ENCODE data around the gene SPG11. TPM values are rescaled to one million over a fixed set of nuclear protein-coding genes. Genes with fewer than 3 reads are reported as not detected.

The SPG11 gene
- total RNA-seq, 1 donor = 80.7 TPM

DNA sequence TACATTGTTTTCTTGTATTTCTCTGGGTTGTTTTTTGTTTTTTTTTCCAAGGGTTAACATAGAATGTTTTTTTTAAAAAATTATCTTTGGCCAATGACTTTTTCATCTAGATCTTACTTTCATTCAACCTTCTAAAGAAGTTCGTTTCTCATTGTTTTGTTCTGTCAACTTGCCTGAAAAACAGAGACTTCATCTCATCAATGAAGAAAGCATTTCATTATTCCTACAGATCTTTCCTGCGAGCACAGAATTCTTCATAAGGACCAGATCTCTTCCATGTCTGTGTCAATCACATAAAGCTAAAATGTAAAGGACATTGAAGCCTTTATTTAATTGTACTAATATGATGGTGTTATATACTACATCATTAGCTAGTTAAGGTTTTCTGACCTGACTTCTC lies 136.2 kb downstream of the SPG11 start:
- no peak for DNase-seq (ENCODE audit: low read depth)
- TF ChIP-seq, protein P1, sequence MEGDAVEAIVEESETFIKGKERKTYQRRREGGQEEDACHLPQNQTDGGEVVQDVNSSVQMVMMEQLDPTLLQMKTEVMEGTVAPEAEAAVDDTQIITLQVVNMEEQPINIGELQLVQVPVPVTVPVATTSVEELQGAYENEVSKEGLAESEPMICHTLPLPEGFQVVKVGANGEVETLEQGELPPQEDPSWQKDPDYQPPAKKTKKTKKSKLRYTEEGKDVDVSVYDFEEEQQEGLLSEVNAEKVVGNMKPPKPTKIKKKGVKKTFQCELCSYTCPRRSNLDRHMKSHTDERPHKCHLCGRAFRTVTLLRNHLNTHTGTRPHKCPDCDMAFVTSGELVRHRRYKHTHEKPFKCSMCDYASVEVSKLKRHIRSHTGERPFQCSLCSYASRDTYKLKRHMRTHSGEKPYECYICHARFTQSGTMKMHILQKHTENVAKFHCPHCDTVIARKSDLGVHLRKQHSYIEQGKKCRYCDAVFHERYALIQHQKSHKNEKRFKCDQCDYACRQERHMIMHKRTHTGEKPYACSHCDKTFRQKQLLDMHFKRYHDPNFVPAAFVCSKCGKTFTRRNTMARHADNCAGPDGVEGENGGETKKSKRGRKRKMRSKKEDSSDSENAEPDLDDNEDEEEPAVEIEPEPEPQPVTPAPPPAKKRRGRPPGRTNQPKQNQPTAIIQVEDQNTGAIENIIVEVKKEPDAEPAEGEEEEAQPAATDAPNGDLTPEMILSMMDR (IDR thresholded peaks at IDR 0.05; ENCODE audit: insufficient read depth, low read depth, low read length) = no peak
- no peak overlapping the region for H3K4me3 ChIP-seq (ENCODE audit: low read depth, low read length)

DNA sequence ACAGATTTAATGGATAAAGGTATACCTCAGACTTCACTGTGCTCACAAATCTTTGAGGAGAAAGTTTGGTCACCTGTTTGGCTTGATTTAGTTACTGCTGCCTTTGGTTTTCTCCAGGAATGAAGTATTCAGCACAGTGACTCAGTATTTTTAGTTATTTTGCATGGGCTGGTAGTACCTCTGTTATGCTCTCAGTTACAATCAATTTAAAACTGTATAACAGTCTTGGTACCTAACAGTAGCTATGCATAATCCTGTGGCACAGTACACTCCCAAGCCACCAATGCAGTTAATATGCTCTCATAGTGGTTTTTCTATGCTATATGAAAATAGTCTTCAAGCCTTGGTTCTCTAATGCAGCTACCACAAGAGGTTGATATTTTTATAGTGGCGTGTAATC lies 138.4 kb downstream of the SPG11 start:
- no peak for DNase-seq (ENCODE audit: low read depth)
- TF ChIP-seq, protein P1 (IDR thresholded peaks at IDR 0.05; ENCODE audit: insufficient read depth, low read depth, low read length) = no peak
- no peak overlapping the region for H3K4me3 ChIP-seq (ENCODE audit: low read depth, low read length)

DNA sequence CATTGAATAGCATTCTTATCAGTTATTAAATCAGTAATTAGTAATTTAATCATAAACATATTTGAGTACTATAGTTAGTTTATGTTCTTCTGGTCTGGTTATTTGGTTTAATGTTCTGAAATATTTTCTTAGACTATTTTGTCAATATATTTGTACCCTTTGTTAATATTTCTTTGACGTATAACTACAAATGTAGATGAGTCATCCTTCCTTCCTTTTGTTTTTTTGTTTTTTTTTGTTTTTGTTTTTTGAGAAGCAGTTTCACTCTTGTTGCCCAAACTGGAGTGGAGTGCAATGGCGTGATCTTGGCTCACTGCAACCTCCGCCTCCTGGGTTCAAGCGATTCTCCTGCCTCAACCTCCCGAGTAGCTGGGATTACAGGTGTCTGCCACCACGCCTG lies 143.9 kb downstream of the SPG11 start:
- H3K4me3 ChIP-seq (ENCODE audit: low read depth, low read length) = no peak overlapping the region
- TF ChIP-seq, protein P1 (IDR thresholded peaks at IDR 0.05; ENCODE audit: insufficient read depth, low read depth, low read length) = no peak
- no peak for DNase-seq (ENCODE audit: low read depth)

DNA sequence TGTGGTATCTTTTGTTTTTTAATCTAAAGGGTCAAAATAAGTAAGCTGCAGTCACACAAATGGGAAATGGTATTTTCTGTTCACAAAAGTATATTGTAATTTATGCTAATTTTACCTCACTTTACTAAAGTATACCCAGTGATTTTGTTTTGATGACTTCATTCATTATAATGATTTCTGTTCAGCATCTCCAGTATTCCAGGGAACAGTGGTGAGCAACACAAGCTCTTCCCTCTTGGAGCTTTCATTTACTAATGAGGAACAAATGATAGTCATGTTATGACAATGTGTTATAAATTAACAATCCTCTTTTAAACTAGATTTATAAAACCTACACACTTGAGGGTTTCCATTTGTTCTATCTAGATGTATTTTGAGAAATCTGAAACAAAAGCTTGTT lies 147.0 kb downstream of the SPG11 start:
- no peak for DNase-seq (ENCODE audit: low read depth)
- H3K4me3 ChIP-seq (ENCODE audit: low read depth, low read length) = no peak overlapping the region
- TF ChIP-seq, protein P1 (IDR thresholded peaks at IDR 0.05; ENCODE audit: insufficient read depth, low read depth, low read length) = no peak

Small RNA genes within 50 kb of the gene (small RNA-seq; reads per million reads assigned to genes)
- gene RF00019 = not detected

Other genes starting within 250 kb of the SPG11 start
- 49.3 and 57.9 TPM in 2 replicates for gene CTDSPL2, start 236.0 kb downstream of the SPG11 start, total RNA-seq
- gene EIF3J, start 126.5 kb downstream of the SPG11 start, total RNA-seq = 39.3 and 52.2 TPM in 2 replicates
- 0.86 and 0.97 TPM in 2 replicates for gene PATL2, start 47.7 kb upstream of the SPG11 start, total RNA-seq
- gene B2M, start 47.9 kb upstream of the SPG11 start, total RNA-seq = 2,255 and 2,821 TPM in 2 replicates
- 6.4 and 13.4 TPM in 2 replicates for gene TRIM69, start 72.9 kb upstream of the SPG11 start, total RNA-seq

Measured in fibroblast of villous mesenchyme (primary cell).